ENCODE results near the gene ZNF283. TPM values are rescaled to one million over a fixed set of nuclear protein-coding genes. Genes with fewer than 3 reads are reported as not detected.
"Not testable (repeated sequence)": the region's sequence is repeated elsewhere in the genome, so short reads cannot be mapped to it uniquely, and the experiment has no call there.

Gene ZNF283
- total RNA-seq, 1 experiment from 2014 or later: 12.0 TPM

DNA sequence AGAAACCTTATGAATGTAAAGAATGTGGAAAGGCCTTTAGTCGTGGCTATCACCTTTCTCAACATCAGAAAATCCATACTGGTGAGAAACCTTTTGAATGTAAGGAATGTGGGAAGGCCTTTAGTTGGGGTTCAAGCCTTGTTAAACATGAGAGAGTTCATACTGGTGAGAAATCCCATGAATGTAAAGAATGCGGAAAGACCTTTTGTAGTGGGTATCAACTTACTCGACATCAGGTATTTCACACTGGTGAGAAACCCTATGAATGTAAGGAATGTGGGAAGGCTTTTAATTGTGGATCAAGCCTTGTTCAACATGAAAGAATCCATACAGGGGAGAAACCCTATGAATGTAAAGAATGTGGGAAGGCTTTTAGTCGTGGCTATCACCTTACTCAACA lies 20.8 kb downstream of the ZNF283 start:
- ChIA-PET POLR2A (no interaction called here), CTCF (no interaction called here)
- no peak overlapping the region for H3K4me3 ChIP-seq (ENCODE audit: low read depth, low read length)
- H3K4me1 Mint-ChIP-seq (ENCODE audit: low read depth, unreplicated experiment): no peaks in the 10 kb centered on the region
- peaks cover 72% of the 10 kb centered on the region for H3K9me3 ChIP-seq
- peaks cover 54% of the 10 kb centered on the region for H3K9me3 Mint-ChIP-seq (ENCODE audit: unreplicated experiment)
- no peaks in the 10 kb centered on the region for H3K27me3 Mint-ChIP-seq (ENCODE audit: insufficient read depth, unreplicated experiment)
- H3K27ac Mint-ChIP-seq (ENCODE audit: unreplicated experiment): no peak overlapping the region
- H3K4me3 Mint-ChIP-seq (ENCODE audit: unreplicated experiment): no peak overlapping the region
- BruUV-seq (replicated peaks): no TSS peak
- H3K36me3 ChIP-seq (ENCODE audit: control insufficient read depth, insufficient read depth, low read length): peaks cover 1% of the 10 kb centered on the region; the same call in 1 of the 2 replicates
- TF ChIP-seq, protein P1, sequence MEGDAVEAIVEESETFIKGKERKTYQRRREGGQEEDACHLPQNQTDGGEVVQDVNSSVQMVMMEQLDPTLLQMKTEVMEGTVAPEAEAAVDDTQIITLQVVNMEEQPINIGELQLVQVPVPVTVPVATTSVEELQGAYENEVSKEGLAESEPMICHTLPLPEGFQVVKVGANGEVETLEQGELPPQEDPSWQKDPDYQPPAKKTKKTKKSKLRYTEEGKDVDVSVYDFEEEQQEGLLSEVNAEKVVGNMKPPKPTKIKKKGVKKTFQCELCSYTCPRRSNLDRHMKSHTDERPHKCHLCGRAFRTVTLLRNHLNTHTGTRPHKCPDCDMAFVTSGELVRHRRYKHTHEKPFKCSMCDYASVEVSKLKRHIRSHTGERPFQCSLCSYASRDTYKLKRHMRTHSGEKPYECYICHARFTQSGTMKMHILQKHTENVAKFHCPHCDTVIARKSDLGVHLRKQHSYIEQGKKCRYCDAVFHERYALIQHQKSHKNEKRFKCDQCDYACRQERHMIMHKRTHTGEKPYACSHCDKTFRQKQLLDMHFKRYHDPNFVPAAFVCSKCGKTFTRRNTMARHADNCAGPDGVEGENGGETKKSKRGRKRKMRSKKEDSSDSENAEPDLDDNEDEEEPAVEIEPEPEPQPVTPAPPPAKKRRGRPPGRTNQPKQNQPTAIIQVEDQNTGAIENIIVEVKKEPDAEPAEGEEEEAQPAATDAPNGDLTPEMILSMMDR (IDR thresholded peaks at IDR 0.05; ENCODE audit: insufficient read depth in 1 of 2, low read depth in 1 of 2, low read length in 1 of 2, severe bottlenecking in 1 of 2, unreplicated experiment in 1 of 2): no peak
- peaks cover 29% of the 10 kb centered on the region for H3K36me3 Mint-ChIP-seq (ENCODE audit: insufficient read depth, unreplicated experiment)
- intact Hi-C loops (cut with micrococcal nuclease; ENCODE audit: unreplicated experiment): no loop called here
- H3K4me1 ChIP-seq: no peaks in the 10 kb centered on the region
- DNase-seq: no peak
- H3K27me3 ChIP-seq (replicated peaks; ENCODE audit: control insufficient read depth, insufficient read depth, low read length): no peaks in the 10 kb centered on the region

DNA sequence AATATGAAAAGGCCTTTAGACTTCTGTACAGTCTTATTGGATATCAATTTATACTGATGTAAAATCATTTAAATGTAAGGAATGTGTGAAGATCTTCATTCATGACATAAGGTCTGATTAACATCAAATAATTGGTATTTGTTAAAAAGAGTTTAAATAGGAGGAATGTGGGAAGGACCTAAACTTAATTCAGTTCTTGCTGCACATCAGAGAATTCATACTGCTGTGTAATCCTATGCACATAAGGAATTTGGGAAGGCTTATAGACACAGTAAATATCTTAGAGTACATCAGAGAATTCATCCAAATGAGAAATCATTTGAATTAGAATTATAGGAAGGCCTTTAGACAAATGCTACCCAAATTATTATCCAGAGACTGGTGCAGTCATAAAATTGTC lies 21.7 kb downstream of the ZNF283 start:
- Histone ChIP-seq H3K4me1 (no peaks in the 10 kb centered on the region), H3K27me3 (replicated peaks; ENCODE audit: control insufficient read depth, insufficient read depth, low read length) (no peaks in the 10 kb centered on the region), H3K36me3 (ENCODE audit: control insufficient read depth, insufficient read depth, low read length) (peaks cover 1% of the 10 kb centered on the region; the same call in 1 of the 2 replicates), H3K4me3 (ENCODE audit: low read depth, low read length) (no peak overlapping the region), H3K9me3 (peaks cover 63% of the 10 kb centered on the region)
- intact Hi-C loops (cut with micrococcal nuclease; ENCODE audit: unreplicated experiment): no loop called here
- no peak for DNase-seq
- TF ChIP-seq, protein P1 (IDR thresholded peaks at IDR 0.05; ENCODE audit: insufficient read depth in 1 of 2, low read depth in 1 of 2, low read length in 1 of 2, severe bottlenecking in 1 of 2, unreplicated experiment in 1 of 2): no peak
- Mint-ChIP-seq H3K4me1 (ENCODE audit: low read depth, unreplicated experiment) (no peaks in the 10 kb centered on the region), H3K27me3 (ENCODE audit: insufficient read depth, unreplicated experiment) (no peaks in the 10 kb centered on the region), H3K9me3 (ENCODE audit: unreplicated experiment) (peaks cover 55% of the 10 kb centered on the region), H3K4me3 (ENCODE audit: unreplicated experiment) (no peak overlapping the region), H3K27ac (ENCODE audit: unreplicated experiment) (no peak overlapping the region), H3K36me3 (ENCODE audit: insufficient read depth, unreplicated experiment) (peaks cover 29% of the 10 kb centered on the region)
- ChIA-PET POLR2A (no interaction called here), CTCF (no interaction called here)
- BruUV-seq (replicated peaks): no TSS peak

DNA sequence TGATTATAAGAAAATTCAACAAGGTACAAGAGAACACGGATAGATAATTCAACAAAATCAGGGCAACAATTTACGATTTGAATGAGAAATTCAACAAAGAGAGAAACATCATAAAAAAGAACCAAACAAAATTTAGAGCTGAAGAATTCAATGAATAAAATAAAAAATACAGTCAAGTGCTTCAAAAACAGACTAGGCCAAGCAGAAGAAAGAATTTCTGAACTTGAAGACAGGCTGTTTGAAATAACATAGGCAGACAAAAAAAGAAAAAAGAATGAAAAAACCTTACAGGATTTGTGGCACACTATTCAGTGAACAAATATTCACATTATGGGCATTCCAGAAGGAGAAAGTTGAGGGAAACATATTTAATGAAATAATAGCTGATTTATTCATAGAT lies 31.1 kb downstream of the ZNF283 start:
- intact Hi-C loops (cut with micrococcal nuclease; ENCODE audit: unreplicated experiment): no loop called here
- Histone ChIP-seq H3K9me3 (peaks cover 41% of the 10 kb centered on the region), H3K4me3 (ENCODE audit: low read depth, low read length) (no peak overlapping the region), H3K36me3 (ENCODE audit: control insufficient read depth, insufficient read depth, low read length) (no peaks in the 10 kb centered on the region), H3K4me1 (no peaks in the 10 kb centered on the region), H3K27me3 (replicated peaks; ENCODE audit: control insufficient read depth, insufficient read depth, low read length) (no peaks in the 10 kb centered on the region)
- no TSS peak for BruUV-seq (replicated peaks)
- CTCF ChIA-PET: no interaction called here
- Mint-ChIP-seq H3K36me3 (ENCODE audit: insufficient read depth, unreplicated experiment) (no peaks in the 10 kb centered on the region), H3K9me3 (ENCODE audit: unreplicated experiment) (peaks cover 48% of the 10 kb centered on the region), H3K4me1 (ENCODE audit: low read depth, unreplicated experiment) (no peaks in the 10 kb centered on the region), H3K27ac (ENCODE audit: unreplicated experiment) (no peak overlapping the region), H3K4me3 (ENCODE audit: unreplicated experiment) (no peak overlapping the region), H3K27me3 (ENCODE audit: insufficient read depth, unreplicated experiment) (no peaks in the 10 kb centered on the region)
- TF ChIP-seq, protein P1 (IDR thresholded peaks at IDR 0.05; ENCODE audit: insufficient read depth in 1 of 2, low read depth in 1 of 2, low read length in 1 of 2, severe bottlenecking in 1 of 2, unreplicated experiment in 1 of 2): no peak
- POLR2A ChIA-PET: no interaction called here
- no peak for DNase-seq

DNA sequence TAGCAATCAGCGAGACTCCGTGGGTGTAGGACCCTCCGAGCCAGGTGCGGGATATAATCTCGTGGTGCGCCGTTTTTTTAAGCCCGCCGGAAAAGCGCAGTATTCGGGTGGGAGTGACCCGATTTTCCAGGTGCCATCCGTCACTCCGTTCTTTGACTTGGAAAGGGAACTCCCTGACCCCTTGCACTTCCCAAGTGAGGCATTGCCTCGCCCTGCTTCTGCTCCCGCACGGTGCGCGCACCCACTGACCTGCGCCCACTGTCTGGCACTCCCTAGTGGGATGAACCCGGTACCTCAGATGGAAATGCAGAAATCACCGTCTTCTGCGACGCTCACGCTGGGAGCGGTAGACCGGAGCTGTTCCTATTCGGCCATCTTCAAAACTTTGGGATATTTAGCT lies 39.8 kb downstream of the ZNF283 start:
- H3K36me3 Mint-ChIP-seq (ENCODE audit: insufficient read depth, unreplicated experiment); H3K27me3 Mint-ChIP-seq (ENCODE audit: insufficient read depth, unreplicated experiment); CTCF ChIA-PET; H3K36me3 ChIP-seq (ENCODE audit: control insufficient read depth, insufficient read depth, low read length); H3K27ac Mint-ChIP-seq (ENCODE audit: unreplicated experiment); DNase-seq; H3K4me1 Mint-ChIP-seq (ENCODE audit: low read depth, unreplicated experiment); H3K4me3 ChIP-seq (ENCODE audit: low read depth, low read length); H3K27me3 ChIP-seq (replicated peaks; ENCODE audit: control insufficient read depth, insufficient read depth, low read length); POLR2A ChIA-PET; H3K4me1 ChIP-seq; BruUV-seq (replicated peaks); H3K4me3 Mint-ChIP-seq (ENCODE audit: unreplicated experiment); intact Hi-C loops (cut with micrococcal nuclease; ENCODE audit: unreplicated experiment): not testable (repeated sequence)
- H3K9me3 Mint-ChIP-seq (ENCODE audit: unreplicated experiment): peaks cover 25% of the 10 kb centered on the region
- H3K9me3 ChIP-seq: peaks cover 60% of the 10 kb centered on the region
